Heart right ventricle (tissue), 16 donors: ENCODE measurements around the gene MGST2. TPM values are rescaled to one million over a fixed set of nuclear protein-coding genes. Genes with fewer than 3 reads are reported as not detected.

ENCODE experiments used
- ATAC-seq, 8 donors: fragments of 200-7000 bp; cut with Tn5 transposase; one replicate each; pipeline ENCODE4 v1.9.1; 2020; ENCODE audit warnings: mild to moderate bottlenecking in 8 of 8, moderate library complexity in 8 of 8, moderate number of reproducible peaks in 1 of 8
- DNase-seq, 2 donors: peaks; one replicate each; pipeline ENCODE4 v3.0.0-alpha.2; 2020
- H3K27ac ChIP-seq, 10 donors: fragments of 200-600 bp; sonication (generic) in 2 of 10; one replicate each; pipeline versions ENCODE4 v1.5.0 to v1.8.0; 2020 to 2022; ENCODE audit warnings: mild to moderate bottlenecking in 3 of 10
- H3K27me3 ChIP-seq, 7 donors: fragments of 200-600 bp; one replicate each; pipeline ENCODE4 v1.8.0; 2021 to 2022; ENCODE audit warnings: mild to moderate bottlenecking in 2 of 7
- H3K36me3 ChIP-seq, 9 donors: fragments of 200-600 bp; sonication (generic) in 1 of 9; one replicate each; pipeline versions ENCODE4 v1.5.0 to v1.8.0; 2020 to 2022; ENCODE audit warnings: mild to moderate bottlenecking in 2 of 9
- H3K4me1 ChIP-seq, 9 donors: fragments of 200-600 bp; sonication (generic) in 1 of 9; one replicate each; pipeline versions ENCODE4 v1.5.0 to v1.8.0; 2020 to 2022; ENCODE audit warnings: mild to moderate bottlenecking in 4 of 9
- H3K4me3 ChIP-seq, 10 donors: fragments of 200-600 bp; sonication (generic) in 2 of 10; one replicate each; pipeline versions ENCODE4 v1.5.0 to v1.8.0; 2020 to 2022; ENCODE audit warnings: mild to moderate bottlenecking in 7 of 10, moderate library complexity in 2 of 10
- H3K9me3 ChIP-seq, 11 donors: fragments of 200-600 bp in 10 of 11; sonication (generic) in 2 of 11; one replicate each; pipeline versions ENCODE4 v1.5.0 to v1.8.0; 2013 to 2022; ENCODE audit warnings: mild to moderate bottlenecking in 2 of 11, control low read depth in 1 of 11, moderate library complexity in 1 of 11
- CTCF ChIP-seq, 9 donors: fragments of 200-600 bp; sonication (generic) in 2 of 9; IDR thresholded peaks; one replicate each; pipeline versions ENCODE4 v1.5.0 to v1.8.0; 2021 to 2022; ENCODE audit warnings: antibody characterized with exemption in 9 of 9, mild to moderate bottlenecking in 5 of 9, moderate library complexity in 1 of 9
- WGBS, 2 donors: extraction: QIAGEN DNeasy Blood & Tissue Kit; methylation state at CpG; one replicate each; pipeline ENCODE4 v1.1.7; 2013; ENCODE audit warnings: inconsistent platforms in 1 of 2; 5-methylcytosine and 5-hydroxymethylcytosine counted together
- intact Hi-C, 10 donors: fragments of 100-400 bp; cut with DNase I; formaldehyde crosslinking; loops; one replicate each; pipeline versions ENCODE4 v1.11.1 to v1.14.2; 2022
- polyA plus RNA-seq, 2 donors: library from polyadenylated mRNA; stranded (reverse); fragments of 200-250 nt; gene quantifications; one replicate each; pipeline ENCODE4 v1.2.3, GENCODE V29; 2013
- total RNA-seq, 10 donors: library from RNA; stranded (reverse); fragmentation: NEBNext Ultra II Directional in 3 of 10; extraction: Animal tissue kit (Norgen Biotek cat#: 25700) in 3 of 10; gene quantifications; one replicate each; pipeline versions ENCODE4 v1.2.1 to v1.2.4, GENCODE V29; 2021 to 2023
- donor health status: Arrhythmogenic right ventricular cardiomyopathy.
- donor health status: ischemic (EF 13 %, LVEDD 7.1; RV severe dilation, severe dysfunction).
- donor health status: healthy with polysubstance abuse.
- donor health status: DM: no; HTN: yes; CAD: no.
- donor health status: DM: no; HTN: no; CAD: no.
- donor health status: ischemic (EF 25% LVEDD 6.9; RV normal size, moderate dysfunction).
- donor health status: ischemic (EF 25% LVEDD 5.7; RV mildly dilated, moderate dysfunction).
- donor health status: healthy.
- donor health status: DM: yes; HTN: yes; CAD: no.
- donor health status: Ischemic cardiomyopathy.
- donor health status: ischemic (EF 35%, LVEDD 5.7; RV mildly dilated, moderate dysfunction).
- donor health status: nonischemic (EF 11% LVEDD 7.7; RV severe dilation, severe dysfunction).
- donor health status: DM: yes; HTN: yes; CAD: no.
- donor health status: PGD.
- donor health status: ischemic (EF 29% LVEDD 5.4; RV normal size, mild dysfunction).
- donor health status: nonischemic (EF 23%, LVEDD 6.1; RV moderate dilation, normal function).

Gene MGST2
- total and polyA plus RNA-seq, 12 donors = 97.6 to 203 (median 107) TPM

GRCh38 chr4:139664442-139664841 lies 1.2 kb upstream of the MGST2 start:
- Histone ChIP-seq H3K36me3 (no peaks in the 10 kb centered on the region), H3K27ac (peak overlapping the region in 5 of 10 donors; percentile 84 to 95 (median 92)), H3K4me1 (peaks cover 0 to 70% (median 40%) of the 10 kb centered on the region in 9 donors), H3K27me3 (no peaks in the 10 kb centered on the region), H3K9me3 (no peaks in the 10 kb centered on the region), H3K4me3 (no peak overlapping the region)
- ATAC-seq = no peak
- intact Hi-C loops = loop anchor here in 3 of 10 donors (5.0 to 10.0 kb wide), 3 partner anchors 50 to 590 kb away; no protein-coding TSS in a partner anchor
- DNase-seq = no peak
- WGBS, 2 donors = 70 to 93% methylated on average over 2 of the region's 2 CpGs
- TF ChIP-seq CTCF (IDR thresholded peaks at IDR 0.05) = no peak

GRCh38 chr4:139665079-139665689 lies 435 bp upstream of the MGST2 start:
- 70 to 74% methylated on average over 10 of the region's 10 CpGs for WGBS, 2 donors
- peak in 3 of 8 donors; percentile 0 to 31 (median 1) for ATAC-seq

GRCh38 chr4:139666735-139667281 lies 1.2 kb downstream of the MGST2 start:
- DNase-seq = peak in 1 of 2 donors; percentile 36
- 35 to 42% methylated on average over 11 of the region's 11 CpGs for WGBS, 2 donors
- Histone ChIP-seq H3K9me3 (no peaks in the 10 kb centered on the region), H3K36me3 (peaks cover 0 to 7% (median 0%) of the 10 kb centered on the region in 9 donors), H3K4me3 (peak overlapping the region; percentile 27 to 68 (median 58)), H3K4me1 (peaks cover 0 to 66% (median 41%) of the 10 kb centered on the region in 9 donors), H3K27ac (peak overlapping the region; percentile 74 to 95 (median 92)), H3K27me3 (no peaks in the 10 kb centered on the region)
- ATAC-seq = peak; percentile 36 to 82 (median 70)
- no peak for TF ChIP-seq CTCF (IDR thresholded peaks at IDR 0.05)
- intact Hi-C loops = loop anchor here in 2 of 10 donors (5.0 to 10.0 kb wide), 4 partner anchors 48 to 588 kb away; partner anchors contain the start of gene MAML3 (in 1 of the 2)

More at GRCh38 chr4:139665079-139665689, 435 bp upstream of the MGST2 start:
- Histone ChIP-seq H3K27ac (peak overlapping the region; percentile 74 to 95 (median 92)), H3K4me1 (peaks cover 0 to 70% (median 47%) of the 10 kb centered on the region in 9 donors), H3K27me3 (no peaks in the 10 kb centered on the region), H3K36me3 (no peaks in the 10 kb centered on the region), H3K9me3 (no peaks in the 10 kb centered on the region), H3K4me3 (peak overlapping the region; percentile 27 to 68 (median 58))
- no peak for DNase-seq
- intact Hi-C loops = loop anchor here in 2 of 10 donors (5.0 to 10.0 kb wide), 4 partner anchors 50 to 590 kb away; partner anchors contain the start of gene MAML3 (in 1 of the 2)
- TF ChIP-seq CTCF (IDR thresholded peaks at IDR 0.05) = no peak

- Histone ChIP-seq H3K4me1 (peaks cover 0 to 66% (median 41%) of the 10 kb centered on the region in 9 donors), H3K27me3 (no peaks in the 10 kb centered on the region), H3K9me3 (no peaks in the 10 kb centered on the region), H3K4me3 (peak overlapping the region in 1 of 10 donors; percentile 68), H3K27ac (no peak overlapping the region), H3K36me3 (peaks cover 0 to 19% (median 0%) of the 10 kb centered on the region in 9 donors)
- no peak for TF ChIP-seq CTCF (IDR thresholded peaks at IDR 0.05)
- intact Hi-C loops = loop anchor here in 2 of 10 donors (5.0 to 10.0 kb wide), 4 partner anchors 47 to 587 kb away; partner anchors contain the start of gene MAML3 (in 1 of the 2)
- 63 to 65% methylated on average over 2 of the region's 2 CpGs for WGBS, 2 donors
- no peak for ATAC-seq
- DNase-seq = no peak
Observed at GRCh38 chr4:139668036-139668435, 2.4 kb downstream of the MGST2 start.
